EH (cell line): ENCODE results near the gene ATP6V1E1.

Source experiments
- DNase-seq: peaks from one replicate; pipeline ENCODE4 v3.0.0-alpha.2; 2015; ENCODE audit warnings: low read depth

The ATP6V1E1 gene

GRCh38 chr22:17542452-17542851, 86.1 kb downstream of the ATP6V1E1 start:
- DNase-seq, result no peak
